T-cell (primary cell): ENCODE data around the gene TMEM234. TPM values are rescaled to one million over a fixed set of nuclear protein-coding genes. Genes with fewer than 3 reads are reported as not detected.

Experiments
- ATAC-seq, 4 experiments: fragments of 200-7000 bp in 3 of 4; fragments of 150-1000 bp in 1 of 4; cut with Tn5 transposase; replicated peaks in 1 of 4; 1 replicate in 3 of 4; 2 replicates in 1 of 4; pipeline ENCODE4 v1.10.0; 2021; ENCODE audit warnings: moderate library complexity in 3 of 4, mild to moderate bottlenecking in 2 of 4, moderate number of reproducible peaks in 1 of 4
- CTCF ChIA-PET, 2 donors: fragments of 300-600 bp; sonication (Branson Sonifier 250); formaldehyde crosslinking; loops; one replicate each; lab custom pipeline; 2022; ENCODE audit warnings: antibody characterized with exemption in 2 of 2; lab: Charles Lee
- POLR2A ChIA-PET, 2 donors: fragments of 300-600 bp; sonication (Branson Sonifier 250); formaldehyde crosslinking; loops; one replicate each; lab custom pipeline; 2022; ENCODE audit warnings: antibody characterized with exemption in 2 of 2; lab: Charles Lee
- DNase-seq, 35 experiments: peaks; one replicate each; pipeline versions ENCODE4 v3.0.0 to v3.0.0-alpha.2; 2013 to 2023
- H3K27ac ChIP-seq: one replicate; pipeline ENCODE4 v1.5.1; 2013; ENCODE audit warnings: low read length
- H3K27me3 ChIP-seq, 2 experiments: replicated peaks in 1 of 2; 1 replicate in 1 of 2; 2 replicates in 1 of 2; pipeline versions ENCODE4 v1.6.1 to v1.7.0; 2013; ENCODE audit warnings: low read length in 1 of 2, mixed read lengths in 1 of 2; ENCODE audit not compliant: control insufficient read depth in 2 of 2, insufficient read depth in 2 of 2; ENCODE audit errors: extremely low read depth in 1 of 2
- H3K36me3 ChIP-seq, 2 donors: 1 replicate in 1 of 2; 2 replicates in 1 of 2; pipeline versions ENCODE4 v1.6.1 to v1.7.0; 2013; ENCODE audit warnings: low read length in 1 of 2; ENCODE audit not compliant: control insufficient read depth in 2 of 2, insufficient read depth in 1 of 2; ENCODE audit errors: extremely low read depth in 1 of 2
- H3K4me1 ChIP-seq, 2 experiments: 1 replicate in 1 of 2; 2 replicates in 1 of 2; pipeline versions ENCODE4 v1.6.1 to v1.7.0; 2013; ENCODE audit warnings: low read length in 2 of 2, mixed read lengths in 1 of 2; ENCODE audit not compliant: insufficient read depth in 2 of 2, control insufficient read depth in 1 of 2; ENCODE audit errors: extremely low read depth in 1 of 2
- H3K4me3 ChIP-seq, 2 donors: 1 replicate in 1 of 2; 2 replicates in 1 of 2; pipeline versions ENCODE4 v1.5.1 to v1.7.0; 2013; ENCODE audit warnings: mild to moderate bottlenecking in 2 of 2, low read length in 1 of 2, moderate library complexity in 1 of 2; ENCODE audit not compliant: control insufficient read depth in 1 of 2; ENCODE audit errors: extremely low read depth in 1 of 2
- H3K9me3 ChIP-seq: 2 replicates; pipeline ENCODE4 v1.7.0; 2013
- H3K27ac Mint-ChIP-seq, 2 donors: one replicate each; pipeline ENCODE4 v1.8.0; 2020 to 2021; ENCODE audit warnings: mild to moderate bottlenecking in 2 of 2, mixed read lengths in 2 of 2
- H3K27me3 Mint-ChIP-seq, 2 donors: one replicate each; pipeline ENCODE4 v1.8.0; 2021 to 2022; ENCODE audit warnings: mixed read lengths in 2 of 2
- H3K36me3 Mint-ChIP-seq: one replicate; pipeline ENCODE4 v1.8.0; 2021; ENCODE audit warnings: mixed read lengths
- H3K4me1 Mint-ChIP-seq, 3 donors: one replicate each; pipeline ENCODE4 v1.8.0; 2020 to 2022; ENCODE audit warnings: mixed read lengths in 3 of 3, mild to moderate bottlenecking in 1 of 3
- H3K4me3 Mint-ChIP-seq, 3 donors: one replicate each; pipeline ENCODE4 v1.8.0; 2020 to 2022; ENCODE audit warnings: mild to moderate bottlenecking in 3 of 3, mixed read lengths in 3 of 3, moderate library complexity in 3 of 3
- H3K9me3 Mint-ChIP-seq, 3 donors: one replicate each; pipeline ENCODE4 v1.8.0; 2020 to 2022; ENCODE audit warnings: mixed read lengths in 3 of 3
- WGBS: methylation state at CpG from one replicate; pipeline ENCODE4 v1.1.5; 2013; ENCODE audit warnings: missing lambda C conversion rate; ENCODE audit not compliant: insufficient coverage; 5-methylcytosine and 5-hydroxymethylcytosine counted together
- total RNA-seq, 35 experiments: library from RNA in 6 of 35; stranded (reverse) in 6 of 35; fragments of 120-200 nt in 1 of 35; gene quantifications; one replicate each; pipeline versions ENCODE4 v1.2.1 to v1.2.4 and lab custom pipeline; 2013 to 2026

Gene TMEM234
- total RNA-seq, 5 donors from 2014 or later (not counting 1 experiment from before 2014, with no cell fraction given) = 14.0 to 29.6 (median 26.0) TPM

- Mint-ChIP-seq H3K4me1 (peaks cover 12 to 13% (median 12%) of the 10 kb centered on the region in 3 donors), H3K27me3 (no peaks in the 10 kb centered on the region), H3K36me3 (peaks cover 55% of the 10 kb centered on the region), H3K9me3 (no peaks in the 10 kb centered on the region), H3K27ac (no peak overlapping the region), H3K4me3 (no peak overlapping the region)
- no peaks in the 10 kb centered on the region for H3K27me3 ChIP-seq
- no peak overlapping the region for H3K4me3 ChIP-seq
- DNase-seq = no peak
- H3K9me3 ChIP-seq = no peaks in the 10 kb centered on the region
- H3K27ac ChIP-seq = no peak overlapping the region
- ChIA-PET CTCF (no interaction called here), POLR2A (no interaction called here)
- peaks cover 3 to 10% of the 10 kb centered on the region in 2 experiments for H3K4me1 ChIP-seq
- no CpG with 5 or more reads among the region's 4 CpGs for WGBS
- ATAC-seq = no peak
- peaks cover 18 to 67% of the 10 kb centered on the region in 2 donors for H3K36me3 ChIP-seq
These were observed 51.2 kb downstream of the TMEM234 start for GRCh38 chr1:32170991-32171390.

Other genes starting within 250 kb of the TMEM234 start
- 100 to 1,000 TPM in 3 of 5 donors, 10 to 100 TPM in 2; 98.9 to 115 (median 111) TPM for gene KHDRBS1, start 208.5 kb downstream of the TMEM234 start, total RNA-seq
- gene TMEM39B, start 149.4 kb downstream of the TMEM234 start, total RNA-seq = 10 to 100 TPM; 14.5 to 28.1 (median 24.5) TPM
- gene KPNA6, start 114.3 kb downstream of the TMEM234 start, total RNA-seq = 10 to 100 TPM; 46.2 to 53.6 (median 52.3) TPM
- 10 to 100 TPM; 25.3 to 47.7 (median 43.8) TPM for gene TXLNA, start 42.7 kb downstream of the TMEM234 start, total RNA-seq
- gene CCDC28B, start 21.8 kb downstream of the TMEM234 start, total RNA-seq = 1 to 10 TPM; 6.5 to 9.0 (median 6.8) TPM
- gene IQCC, start 16.7 kb downstream of the TMEM234 start, total RNA-seq = 1 to 10 TPM; 1.3 to 3.6 (median 2.3) TPM
- under 1 TPM in 1 of 5 donors, not detected in 4; 0.18 TPM for gene DCDC2B, start 13.3 kb downstream of the TMEM234 start, total RNA-seq
- 100 to 1,000 TPM in 2 of 5 donors, 10 to 100 TPM in 3; 94.9 to 117 (median 98.4) TPM for gene EIF3I, start 54 bp upstream of the TMEM234 start, total RNA-seq
- 1 to 10 TPM in 1 of 5 donors, under 1 TPM in 4; 0.65 to 1.0 (median 0.95) TPM for gene FAM167B, start 24.9 kb upstream of the TMEM234 start, total RNA-seq
- gene LCK, start 28.9 kb upstream of the TMEM234 start, total RNA-seq = 100 to 1,000 TPM; 341 to 489 (median 428) TPM
- 100 to 1,000 TPM; 117 to 153 (median 142) TPM for gene HDAC1, start 69.7 kb upstream of the TMEM234 start, total RNA-seq
- 10 to 100 TPM; 28.1 to 46.5 (median 41.4) TPM for gene MARCKSL1, start 113.9 kb upstream of the TMEM234 start, total RNA-seq
- 10 to 100 TPM; 27.0 to 43.0 (median 32.0) TPM for gene FAM229A, start 140.1 kb upstream of the TMEM234 start, total RNA-seq
- gene TSSK3, start 140.2 kb upstream of the TMEM234 start, total RNA-seq = 1 to 10 TPM in 3 of 5 donors, under 1 TPM in 1, not detected in 1; 0.65 to 4.3 (median 2.3) TPM
- gene BSDC1, start 172.1 kb upstream of the TMEM234 start, total RNA-seq = 100 to 1,000 TPM in 3 of 5 donors, 10 to 100 TPM in 2; 93.4 to 190 (median 105) TPM
- under 1 TPM in 1 of 5 donors, not detected in 4; 0.03 TPM for gene ZBTB8B, start 242.7 kb upstream of the TMEM234 start, total RNA-seq